Fibroblast of the aortic adventitia (primary cell): ENCODE results near the gene KNSTRN. TPM values are rescaled to one million over a fixed set of nuclear protein-coding genes. Genes with fewer than 3 reads are reported as not detected.

Source experiments
- DNase-seq: peaks from one replicate; pipeline ENCODE4 v3.0.0-alpha.2; 2010; ENCODE audit warnings: low read depth
- H3K4me3 ChIP-seq: 2 replicates; pipeline ENCODE4 v1.5.1; 2011; ENCODE audit warnings: low read depth, mild to moderate bottlenecking, control low read depth, low read length, moderate library complexity
- CTCF ChIP-seq: IDR thresholded peaks from 2 replicates; pipeline ENCODE4 v1.5.1; 2011; ENCODE audit warnings: mild to moderate bottlenecking, low read length, control low read depth, inconsistent platforms; ENCODE audit not compliant: insufficient read depth
- total RNA-seq: library from RNA; depleted of rRNA; stranded (reverse); fragments of >200 nt; gene quantifications from 2 replicates; pipeline ENCODE4 v1.2.3, GENCODE V29; 2012; ENCODE audit warnings: low replicate concordance

Gene KNSTRN
- total RNA-seq, 1 donor: 44.1 TPM

- TF ChIP-seq CTCF: peak; percentile 9
- no peak for DNase-seq
- H3K4me3 ChIP-seq: peak overlapping the region; percentile 72
Observed at GRCh38 chr15:40441565-40442531, 59.3 kb downstream of the KNSTRN start.

- TF ChIP-seq CTCF: no peak
- H3K4me3 ChIP-seq: peak overlapping the region; percentile 13
- no peak for DNase-seq
Observed at GRCh38 chr15:40443255-40443654, 60.7 kb downstream of the KNSTRN start.

GRCh38 chr15:40443846-40444245 is 61.3 kb downstream of the KNSTRN start:
- no peak for DNase-seq
- TF ChIP-seq CTCF: no peak
- H3K4me3 ChIP-seq: no peak overlapping the region

Other genes starting within 250 kb of the KNSTRN start
- gene BUB1B, start 221.7 kb upstream of the KNSTRN start, total RNA-seq: 1.3 and 35.2 TPM in 2 replicates
- gene PAK6, start 143.7 kb upstream of the KNSTRN start, total RNA-seq: 0.09 TPM in 1 of 2 replicates, not detected in the other
- gene ANKRD63, start 99.7 kb upstream of the KNSTRN start, total RNA-seq: not detected in 2 replicates
- gene PLCB2, start 74.8 kb upstream of the KNSTRN start, total RNA-seq: 0.27 TPM in 1 of 2 replicates, not detected in the other
- gene INAFM2, start 59.0 kb upstream of the KNSTRN start, total RNA-seq: 8.1 and 8.9 TPM in 2 replicates
- gene CCDC9B, start 41.8 kb upstream of the KNSTRN start, total RNA-seq: 6.7 and 16.2 TPM in 2 replicates
- not detected in 2 replicates for gene PHGR1, start 31.7 kb upstream of the KNSTRN start, total RNA-seq
- 0.08 and 0.36 TPM in 2 replicates for gene DISP2, start 24.5 kb upstream of the KNSTRN start, total RNA-seq
- 21.9 and 33.6 TPM in 2 replicates for gene IVD, start 23.1 kb downstream of the KNSTRN start, total RNA-seq
- 9.0 and 14.4 TPM in 2 replicates for gene BAHD1, start 58.2 kb downstream of the KNSTRN start, total RNA-seq
- gene CHST14, start 88.3 kb downstream of the KNSTRN start, total RNA-seq: 8.8 and 14.9 TPM in 2 replicates
- 21.3 and 24.0 TPM in 2 replicates for gene CCDC32, start 182.3 kb downstream of the KNSTRN start, total RNA-seq
- 6.2 and 7.6 TPM in 2 replicates for gene RPUSD2, start 186.6 kb downstream of the KNSTRN start, total RNA-seq
- gene KNL1, start 211.5 kb downstream of the KNSTRN start, total RNA-seq: 1.3 and 35.9 TPM in 2 replicates